ENCODE measurements around the gene CACNG1.

Gene CACNG1

DNA sequence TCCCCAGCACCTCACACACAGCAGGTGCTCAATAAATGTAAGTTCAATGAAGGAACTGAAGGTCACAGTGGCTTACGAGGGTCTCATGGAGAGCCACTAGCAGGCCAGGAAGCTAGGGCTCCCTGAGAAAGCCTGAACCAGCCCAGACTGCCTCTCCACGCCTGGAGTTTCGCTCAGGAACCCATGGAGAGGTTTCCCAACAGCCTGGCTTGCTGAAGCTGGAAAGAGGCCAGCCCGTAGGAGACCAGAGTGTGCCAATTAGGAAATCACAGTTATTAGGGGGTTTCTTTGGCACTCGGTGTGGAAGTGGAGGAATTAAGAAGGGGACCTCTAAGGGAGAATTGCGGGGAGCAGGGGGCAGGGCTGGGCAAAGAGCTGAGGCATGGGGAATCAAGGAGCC lies 36.3 kb upstream of the CACNG1 start:
- no peak overlapping the region for H3K27ac ChIP-seq
- TF ChIP-seq, protein P1, sequence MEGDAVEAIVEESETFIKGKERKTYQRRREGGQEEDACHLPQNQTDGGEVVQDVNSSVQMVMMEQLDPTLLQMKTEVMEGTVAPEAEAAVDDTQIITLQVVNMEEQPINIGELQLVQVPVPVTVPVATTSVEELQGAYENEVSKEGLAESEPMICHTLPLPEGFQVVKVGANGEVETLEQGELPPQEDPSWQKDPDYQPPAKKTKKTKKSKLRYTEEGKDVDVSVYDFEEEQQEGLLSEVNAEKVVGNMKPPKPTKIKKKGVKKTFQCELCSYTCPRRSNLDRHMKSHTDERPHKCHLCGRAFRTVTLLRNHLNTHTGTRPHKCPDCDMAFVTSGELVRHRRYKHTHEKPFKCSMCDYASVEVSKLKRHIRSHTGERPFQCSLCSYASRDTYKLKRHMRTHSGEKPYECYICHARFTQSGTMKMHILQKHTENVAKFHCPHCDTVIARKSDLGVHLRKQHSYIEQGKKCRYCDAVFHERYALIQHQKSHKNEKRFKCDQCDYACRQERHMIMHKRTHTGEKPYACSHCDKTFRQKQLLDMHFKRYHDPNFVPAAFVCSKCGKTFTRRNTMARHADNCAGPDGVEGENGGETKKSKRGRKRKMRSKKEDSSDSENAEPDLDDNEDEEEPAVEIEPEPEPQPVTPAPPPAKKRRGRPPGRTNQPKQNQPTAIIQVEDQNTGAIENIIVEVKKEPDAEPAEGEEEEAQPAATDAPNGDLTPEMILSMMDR (conservative IDR thresholded peaks at IDR 0.05), result no peak
- no peak for TF ChIP-seq ZFX (IDR thresholded peaks at IDR 0.05)

DNA sequence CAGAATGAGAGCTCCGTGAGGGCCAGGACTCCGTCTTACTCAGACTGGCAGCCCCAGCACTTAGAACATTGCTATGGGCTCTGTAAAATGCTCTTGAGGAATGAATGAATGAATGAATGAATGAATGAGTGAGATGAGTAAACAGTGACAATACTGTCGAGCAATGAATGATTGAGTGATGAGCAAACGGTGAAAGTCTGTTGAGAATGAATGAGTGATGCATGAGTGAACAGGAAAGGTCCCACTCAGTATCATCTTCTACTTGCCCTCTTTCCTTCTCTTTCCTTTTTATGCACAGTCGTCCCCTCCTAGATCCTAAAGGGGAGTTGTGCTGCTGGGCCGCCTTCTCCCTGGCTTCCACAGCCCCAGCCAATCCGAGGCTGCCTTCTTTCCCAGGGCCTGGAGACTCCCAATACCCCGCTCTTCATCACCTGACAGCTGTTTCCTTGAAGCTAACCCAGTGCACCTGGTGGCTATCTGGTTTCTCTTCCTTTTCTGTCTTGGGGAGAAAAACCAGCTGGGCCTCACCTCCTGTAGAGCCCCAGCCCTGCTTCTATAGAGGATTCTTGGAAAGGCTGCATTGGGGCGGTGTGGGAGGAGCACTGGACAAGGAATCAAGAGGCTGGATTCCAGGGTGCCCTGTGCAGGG lies 32.7 kb upstream of the CACNG1 start:
- H3K27ac ChIP-seq, result no peak overlapping the region
- TF ChIP-seq ZFX (IDR thresholded peaks at IDR 0.05), result no peak
- TF ChIP-seq, protein P1 (conservative IDR thresholded peaks at IDR 0.05), result no peak

DNA sequence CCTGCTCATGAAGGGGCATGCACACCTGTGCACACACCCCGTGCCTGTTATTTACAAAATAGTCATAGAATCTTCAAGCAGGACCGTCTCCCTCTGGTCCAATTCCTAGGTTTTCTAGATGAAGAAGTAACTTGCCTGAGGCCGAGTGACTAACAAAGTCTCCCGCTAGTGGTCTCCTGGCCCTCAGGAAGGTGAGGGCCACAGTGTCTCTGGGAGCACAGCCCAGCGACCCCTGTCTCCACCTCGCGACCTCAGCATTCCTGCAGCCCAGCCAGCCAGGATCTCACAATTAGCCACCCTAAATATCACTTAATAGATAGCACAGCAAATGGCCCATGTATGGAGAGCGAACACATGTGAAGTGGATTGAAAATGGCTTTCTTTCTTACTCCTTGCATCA lies 30.5 kb upstream of the CACNG1 start:
- no peak overlapping the region for H3K27ac ChIP-seq
- TF ChIP-seq, protein P1 (conservative IDR thresholded peaks at IDR 0.05), result no peak
- no peak for TF ChIP-seq ZFX (IDR thresholded peaks at IDR 0.05)

DNA sequence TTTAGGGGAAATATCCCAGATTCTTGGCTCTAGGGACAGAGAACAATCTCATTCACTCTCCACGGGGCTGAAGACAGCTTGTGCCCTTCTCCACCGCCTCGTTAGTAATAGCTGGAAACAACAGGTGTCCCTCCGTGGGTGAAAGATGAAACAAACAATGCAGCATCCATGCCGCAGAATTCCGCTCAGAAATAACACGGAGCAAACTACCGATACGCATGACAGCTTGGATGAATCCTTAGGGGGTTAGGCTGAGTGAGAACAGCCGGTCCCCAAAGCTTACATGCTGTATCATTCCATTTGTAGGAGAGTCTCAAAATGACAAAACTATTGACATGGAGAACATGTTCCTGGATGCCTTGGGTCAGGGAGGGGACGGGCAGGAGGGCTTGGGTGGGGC lies 29.4 kb upstream of the CACNG1 start:
- TF ChIP-seq, protein P1 (conservative IDR thresholded peaks at IDR 0.05), result no peak
- no peak for TF ChIP-seq ZFX (IDR thresholded peaks at IDR 0.05)

DNA sequence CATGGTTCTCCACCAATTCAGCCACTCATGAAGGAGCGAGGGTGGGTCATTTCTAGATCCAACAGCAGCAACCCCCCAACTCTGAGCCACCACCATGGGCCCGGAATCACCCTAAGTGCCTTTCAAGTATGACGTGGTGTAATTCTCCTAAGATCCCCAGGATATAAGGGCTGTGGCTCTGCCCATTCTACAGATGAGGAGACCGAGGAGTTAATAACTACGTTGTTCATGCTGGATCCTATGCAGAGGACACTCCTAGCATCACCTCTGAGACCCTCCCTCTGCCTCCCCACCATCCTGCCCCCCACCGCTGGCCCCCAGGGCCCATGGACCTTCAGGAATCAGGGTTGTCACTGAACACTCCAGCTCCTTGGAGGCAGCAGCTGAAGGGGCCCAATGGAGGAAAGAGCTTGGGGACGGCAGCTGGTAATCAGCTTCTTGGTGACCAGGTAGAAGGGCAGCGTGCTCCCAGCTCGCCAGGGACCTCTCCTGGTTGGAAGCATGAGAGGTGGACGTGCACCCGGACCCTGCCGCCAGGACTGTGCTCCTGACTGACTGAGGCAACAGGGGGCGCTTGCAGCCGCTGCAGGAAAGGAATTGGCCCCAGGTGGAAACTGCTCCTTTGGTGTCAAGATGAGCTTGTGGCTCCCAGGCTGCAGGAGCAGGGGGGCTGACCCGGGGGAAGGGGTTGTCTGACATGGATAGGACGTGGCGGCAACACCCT lies 28.2 kb upstream of the CACNG1 start:
- TF ChIP-seq, protein P1 (conservative IDR thresholded peaks at IDR 0.05), result no peak
- no peak for TF ChIP-seq ZFX (IDR thresholded peaks at IDR 0.05)
- H3K27ac ChIP-seq, result no peak overlapping the region

More for the DNA sequence above, 29.4 kb upstream of the CACNG1 start:
- no peak overlapping the region for H3K27ac ChIP-seq

DNA sequence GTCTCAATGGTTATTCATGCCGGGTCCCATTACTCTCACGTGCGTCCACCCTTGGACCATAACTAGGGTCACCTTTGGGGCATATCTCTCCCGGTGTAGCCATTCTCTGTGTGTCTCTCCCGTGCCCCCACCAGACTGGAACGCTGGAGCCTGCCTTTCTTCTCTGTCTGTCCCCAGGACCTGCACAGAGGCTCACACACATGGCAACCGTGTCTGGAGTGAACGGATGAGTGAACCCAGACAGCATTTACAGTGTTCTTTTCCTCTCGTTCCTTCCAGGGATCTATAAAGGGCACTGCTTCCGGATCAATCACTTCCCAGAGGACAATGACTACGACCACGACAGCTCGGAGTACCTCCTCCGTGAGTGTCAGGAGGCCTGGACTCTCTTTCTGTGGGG lies 26.4 kb upstream of the CACNG1 start:
- no peak overlapping the region for H3K27ac ChIP-seq
- TF ChIP-seq ZFX (IDR thresholded peaks at IDR 0.05), result no peak
- TF ChIP-seq, protein P1 (conservative IDR thresholded peaks at IDR 0.05), result no peak

Data from C4-2B (cell line).